ENCODE data around the gene COL9A3.

The COL9A3 gene

GRCh38 chr20:62811320-62811719 is 5.5 kb upstream of the COL9A3 start:
- DNase-seq (ENCODE audit: low spot score): no peak

- no peak for DNase-seq (ENCODE audit: low spot score)
Observed at GRCh38 chr20:62811720-62812119, 5.1 kb upstream of the COL9A3 start.

- DNase-seq (ENCODE audit: low spot score): no peak
Observed at GRCh38 chr20:62812181-62812906, 4.5 kb upstream of the COL9A3 start.

DNA sequence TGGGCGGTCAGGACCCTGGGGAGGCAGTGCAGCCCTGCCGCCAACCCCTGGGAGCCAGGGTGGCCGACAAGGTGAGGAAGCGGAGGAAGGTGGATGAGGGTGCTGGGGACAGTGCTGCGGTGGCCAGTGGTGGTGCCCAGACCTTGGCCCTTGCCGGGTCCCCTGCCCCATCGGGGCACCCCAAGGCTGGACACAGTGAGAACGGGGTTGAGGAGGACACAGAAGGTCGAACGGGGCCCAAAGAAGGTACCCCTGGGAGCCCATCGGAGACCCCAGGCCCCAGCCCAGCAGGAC is 4.0 kb upstream of the COL9A3 start:
- DNase-seq (ENCODE audit: low spot score): no peak

DNA sequence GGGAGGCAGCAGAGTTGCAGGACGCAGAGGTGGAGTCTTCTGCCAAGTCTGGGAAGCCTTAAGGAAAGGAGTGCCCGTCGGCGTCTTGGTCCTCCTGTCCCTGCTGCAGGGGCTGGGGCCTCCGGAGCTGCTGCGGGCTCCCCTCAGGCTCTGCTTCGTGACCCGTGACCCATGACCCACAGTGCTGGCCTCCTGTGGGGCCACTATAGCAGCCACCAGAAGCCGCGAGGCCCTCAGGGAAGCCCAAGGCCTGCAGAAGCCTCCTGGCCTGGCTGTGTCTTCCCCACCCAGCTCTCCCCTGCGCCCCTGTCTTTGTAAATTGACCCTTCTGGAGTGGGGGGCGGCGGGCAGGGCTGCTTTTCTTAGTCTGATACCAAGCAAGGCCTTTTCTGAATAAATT is 3.3 kb upstream of the COL9A3 start:
- no peak for DNase-seq (ENCODE audit: low spot score)

- DNase-seq (ENCODE audit: low spot score): no peak
Observed at GRCh38 chr20:62814060-62814708, 2.7 kb upstream of the COL9A3 start.

DNA sequence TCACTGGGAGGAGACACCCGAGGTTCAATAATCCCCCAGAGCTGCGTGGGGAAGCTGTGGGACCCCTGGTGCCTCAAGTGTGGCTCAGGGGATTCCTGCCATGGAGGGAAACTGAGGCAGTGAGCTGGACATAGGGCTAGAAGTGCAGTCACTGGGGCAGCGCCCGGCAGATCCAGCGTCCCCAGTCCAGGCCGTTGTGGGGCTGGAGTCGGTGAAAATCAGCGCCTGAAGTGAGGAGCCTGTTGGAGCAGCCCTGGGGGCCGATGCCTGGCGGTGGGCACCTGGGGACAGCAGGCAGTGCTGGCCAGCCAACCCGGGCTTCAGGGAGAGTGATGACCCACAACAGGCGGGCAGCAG is 2.2 kb upstream of the COL9A3 start:
- DNase-seq (ENCODE audit: low spot score): no peak

DNA sequence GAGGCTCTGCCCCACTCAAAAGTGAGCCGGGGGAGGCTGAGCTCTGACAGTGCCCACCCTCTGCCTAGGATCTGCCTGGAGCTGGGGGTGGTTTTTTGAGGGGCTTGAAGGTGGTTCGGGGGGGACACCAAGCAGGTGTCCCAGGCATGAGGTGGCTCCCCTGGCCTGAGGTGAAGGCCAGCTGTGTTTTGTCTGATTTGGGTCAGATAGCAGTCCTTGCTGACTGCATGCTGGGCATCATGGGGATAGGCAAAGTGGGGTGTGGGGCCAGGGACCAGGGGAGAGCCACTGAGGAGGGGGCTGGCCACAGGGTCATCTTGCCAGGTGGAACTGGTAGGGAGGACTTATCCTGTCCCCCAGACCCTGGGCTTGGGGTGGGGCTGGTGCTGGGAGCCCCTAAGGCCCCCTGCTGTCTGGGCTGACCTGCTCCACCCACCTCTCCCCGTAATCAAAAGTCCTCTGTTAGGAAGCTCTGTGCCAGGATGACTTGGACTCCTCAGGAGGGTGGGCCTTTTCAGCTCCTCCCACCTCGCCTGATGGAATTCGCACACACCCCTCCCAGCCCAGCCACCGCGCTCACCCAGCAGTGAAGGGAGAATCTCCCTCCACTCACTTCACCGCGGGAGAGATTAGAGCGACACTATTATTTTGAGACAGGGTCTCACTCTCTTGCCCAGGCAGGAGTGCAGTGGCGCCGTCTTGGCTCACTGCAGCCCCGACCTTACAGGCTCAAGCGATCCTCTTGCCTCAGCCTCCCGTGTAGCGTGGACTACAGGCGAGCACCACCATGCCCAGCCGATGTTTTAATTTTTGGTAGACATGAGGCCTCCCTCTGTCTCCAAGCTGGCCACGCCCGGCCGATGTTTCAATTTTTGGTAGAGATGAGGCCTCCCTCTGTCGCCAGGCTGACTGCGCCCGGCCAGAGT is 1.5 kb upstream of the COL9A3 start:
- DNase-seq (ENCODE audit: low spot score): peak; percentile 16

DNA sequence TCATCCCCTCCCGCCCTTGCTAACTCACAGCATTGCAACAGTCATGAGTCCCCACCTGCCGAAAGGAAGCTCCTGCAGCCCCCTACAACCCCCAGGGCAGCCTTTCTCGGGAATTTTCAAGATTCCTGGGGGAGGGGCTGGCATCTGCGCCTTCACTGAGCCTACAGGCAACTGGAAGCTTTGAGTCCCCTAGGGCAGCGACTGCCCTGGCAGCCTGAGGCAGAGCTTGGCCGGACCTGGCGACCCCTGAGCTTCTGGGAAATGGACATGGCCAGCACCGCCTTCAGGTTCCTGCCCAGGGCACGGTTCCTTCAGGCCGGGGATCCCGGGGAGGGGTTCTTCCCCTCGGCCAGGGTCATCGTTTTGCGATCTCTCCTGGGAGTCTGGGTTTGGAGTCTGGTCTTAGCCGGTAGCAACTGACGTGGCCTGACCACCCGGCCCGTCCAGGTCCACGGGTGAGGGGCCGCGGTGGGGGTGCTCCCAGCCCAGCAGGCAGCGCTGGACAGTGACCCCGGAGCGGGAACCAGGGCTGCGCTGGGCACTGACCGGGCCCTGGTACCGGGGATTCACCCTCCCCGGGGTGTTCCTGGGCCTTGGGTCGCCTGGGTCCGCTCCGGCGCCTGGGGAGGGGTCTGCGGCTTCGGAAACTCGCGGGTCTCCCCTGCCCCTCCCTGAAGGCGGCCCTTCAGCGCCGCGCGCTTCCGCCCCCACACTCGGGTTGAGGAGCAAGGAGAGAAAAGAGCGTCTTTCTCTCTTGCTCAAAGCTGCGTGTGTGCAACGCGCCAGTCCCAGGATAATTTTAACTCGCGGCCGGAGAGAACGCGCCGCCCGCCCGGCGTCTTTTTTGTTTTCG is 593 bp upstream of the COL9A3 start:
- DNase-seq (ENCODE audit: low spot score): no peak

DNA sequence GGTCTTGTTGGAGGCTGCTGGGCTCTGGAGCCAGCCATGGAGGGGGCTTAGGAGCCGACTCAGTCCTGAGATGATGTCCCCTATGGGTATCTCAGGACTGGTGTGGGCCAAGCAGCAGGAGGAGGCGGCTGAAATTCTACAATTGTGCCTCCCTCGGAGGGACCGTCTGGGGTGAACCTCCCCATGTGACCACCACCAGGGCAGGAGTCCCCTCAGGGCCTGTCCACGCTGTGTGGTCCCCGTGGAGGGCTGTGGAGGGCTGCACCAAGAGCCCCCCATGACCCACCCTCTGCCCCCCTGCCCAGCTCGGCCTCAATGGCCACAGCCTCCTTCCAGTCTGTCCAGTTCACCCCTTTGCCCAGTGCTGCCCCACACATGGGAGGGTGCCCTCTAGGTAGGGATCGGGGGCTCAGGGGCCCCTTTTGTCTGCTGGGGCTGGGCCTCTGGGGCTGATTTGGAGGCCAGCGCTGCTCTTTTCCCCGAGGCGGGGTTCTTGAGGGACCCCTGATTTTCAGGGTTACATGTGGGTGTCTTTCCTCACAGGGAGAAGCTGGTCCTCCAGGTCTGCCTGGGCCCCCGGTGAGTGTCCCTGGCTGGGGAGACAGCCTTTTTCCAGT is 1.2 kb downstream of the COL9A3 start:
- DNase-seq (ENCODE audit: low spot score): no peak

DNA sequence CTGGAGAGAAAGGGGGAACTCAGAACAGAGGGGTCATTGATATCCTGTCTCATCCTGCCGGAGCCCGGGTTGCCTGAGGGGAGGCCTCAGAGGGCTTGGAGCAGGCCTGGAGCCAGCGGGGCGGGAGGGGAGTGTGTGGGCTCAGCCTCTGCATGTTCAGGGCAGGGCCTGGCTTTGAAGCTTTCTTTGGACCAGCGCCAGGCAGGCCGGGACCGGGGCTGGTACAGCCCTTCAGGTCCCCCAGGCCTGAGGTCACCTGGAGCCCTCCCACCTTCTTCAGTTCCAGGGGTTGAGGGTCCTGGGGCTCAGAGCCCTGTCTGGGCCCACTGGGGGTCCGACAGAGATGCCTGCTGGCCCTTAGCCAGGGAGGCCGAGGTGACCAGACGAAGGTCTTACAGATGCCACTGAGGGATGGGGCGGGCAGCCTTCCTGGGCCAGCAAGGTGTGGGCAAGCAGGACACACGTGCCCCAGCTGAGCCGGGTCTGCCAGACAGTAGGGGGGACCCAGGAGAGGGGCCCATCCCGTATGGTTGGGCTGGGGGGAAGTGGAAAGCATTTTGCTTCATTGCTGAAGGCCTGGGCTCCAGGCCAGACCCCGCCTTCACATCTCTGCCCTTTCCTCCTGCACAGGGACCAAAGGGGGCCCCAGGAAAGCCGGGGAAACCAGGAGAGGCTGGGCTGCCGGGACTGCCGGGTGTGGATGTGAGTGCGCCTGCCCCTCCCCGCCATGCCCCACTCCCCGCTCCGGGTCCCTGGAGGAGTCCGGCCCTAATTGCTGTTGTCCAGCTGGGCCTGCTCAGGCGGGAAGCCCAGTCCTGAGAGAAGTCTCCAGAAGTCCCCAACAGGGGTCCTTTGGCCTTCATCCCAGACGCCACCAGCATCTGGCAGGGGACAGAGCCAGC is 2.0 kb downstream of the COL9A3 start:
- peak; percentile 23 for DNase-seq (ENCODE audit: low spot score)

DNA sequence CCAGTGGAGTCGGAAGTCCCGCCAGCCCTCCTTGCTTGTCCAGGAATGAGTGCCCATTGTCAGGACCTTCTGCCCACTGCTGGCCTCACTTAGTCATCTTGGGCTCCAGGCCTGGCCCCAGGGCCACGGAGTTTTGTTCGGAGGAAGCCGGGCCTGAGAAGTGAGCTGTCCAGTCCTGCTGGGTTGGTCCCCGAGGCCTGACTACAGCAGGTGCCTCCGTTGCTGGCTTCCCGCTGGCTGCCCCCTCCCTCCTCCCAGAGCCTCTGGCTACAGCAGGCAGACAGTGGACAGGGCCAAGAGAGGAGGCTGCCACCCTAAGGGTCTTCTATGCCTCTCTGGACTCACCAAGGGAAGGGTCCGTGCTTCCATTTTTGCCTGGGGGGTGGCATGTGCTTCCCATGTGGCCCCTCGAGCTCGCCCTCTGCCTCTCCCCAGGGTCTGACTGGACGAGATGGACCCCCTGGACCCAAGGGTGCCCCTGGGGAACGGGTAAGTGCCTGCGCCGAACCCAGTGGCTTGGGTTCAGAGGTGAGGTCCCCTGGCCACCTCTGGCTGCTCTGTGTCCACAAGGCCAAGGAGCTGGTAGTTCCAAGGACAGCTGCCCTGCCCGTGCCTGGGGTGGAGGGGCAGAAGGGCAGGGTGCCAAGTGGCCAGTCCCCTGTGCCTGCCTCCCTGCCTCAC is 2.8 kb downstream of the COL9A3 start:
- no peak for DNase-seq (ENCODE audit: low spot score)

GRCh38 chr20:62820208-62820961 is 3.5 kb downstream of the COL9A3 start:
- no peak for DNase-seq (ENCODE audit: low spot score)

DNA sequence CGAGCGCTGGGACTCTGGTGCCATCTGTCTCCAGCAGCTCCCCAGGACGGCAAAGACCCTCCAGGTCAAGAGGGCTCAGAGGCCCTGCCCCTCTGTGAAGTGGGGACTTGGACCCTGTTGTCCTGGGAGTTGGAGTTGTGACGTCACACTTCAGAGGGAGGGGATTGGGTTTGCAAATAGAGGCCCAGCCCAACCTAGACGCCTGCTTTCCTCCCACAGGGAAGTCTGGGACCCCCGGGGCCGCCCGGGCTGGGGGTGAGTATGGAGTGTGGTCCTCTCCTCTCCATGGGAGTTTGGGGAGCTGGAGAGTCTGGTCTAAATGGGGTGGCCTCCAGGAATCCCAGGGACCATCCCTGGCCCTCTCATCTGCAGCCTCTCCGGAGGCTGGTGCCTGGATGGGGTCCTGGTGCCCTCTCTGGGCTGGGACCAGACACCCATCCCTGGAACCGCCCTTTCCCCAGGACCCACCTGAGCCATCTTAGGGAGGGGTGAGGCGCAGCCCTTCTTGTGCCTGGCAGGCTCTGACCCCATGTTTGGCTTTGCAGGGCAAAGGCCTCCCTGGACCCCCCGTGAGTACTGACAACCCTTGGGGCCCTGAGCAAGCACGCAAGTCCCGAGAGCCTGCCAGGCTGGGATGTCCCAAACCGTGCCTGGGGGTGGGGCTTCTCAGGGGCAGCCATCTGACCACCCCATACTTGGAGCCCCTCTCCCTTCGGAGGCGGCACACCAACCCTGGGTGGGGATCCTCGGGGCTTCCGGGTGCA is 4.3 kb downstream of the COL9A3 start:
- DNase-seq (ENCODE audit: low spot score): no peak

GRCh38 chr20:62821726-62822210 is 4.9 kb downstream of the COL9A3 start:
- no peak for DNase-seq (ENCODE audit: low spot score)

GRCh38 chr20:62822239-62822787 is 5.5 kb downstream of the COL9A3 start:
- no peak for DNase-seq (ENCODE audit: low spot score)

DNA sequence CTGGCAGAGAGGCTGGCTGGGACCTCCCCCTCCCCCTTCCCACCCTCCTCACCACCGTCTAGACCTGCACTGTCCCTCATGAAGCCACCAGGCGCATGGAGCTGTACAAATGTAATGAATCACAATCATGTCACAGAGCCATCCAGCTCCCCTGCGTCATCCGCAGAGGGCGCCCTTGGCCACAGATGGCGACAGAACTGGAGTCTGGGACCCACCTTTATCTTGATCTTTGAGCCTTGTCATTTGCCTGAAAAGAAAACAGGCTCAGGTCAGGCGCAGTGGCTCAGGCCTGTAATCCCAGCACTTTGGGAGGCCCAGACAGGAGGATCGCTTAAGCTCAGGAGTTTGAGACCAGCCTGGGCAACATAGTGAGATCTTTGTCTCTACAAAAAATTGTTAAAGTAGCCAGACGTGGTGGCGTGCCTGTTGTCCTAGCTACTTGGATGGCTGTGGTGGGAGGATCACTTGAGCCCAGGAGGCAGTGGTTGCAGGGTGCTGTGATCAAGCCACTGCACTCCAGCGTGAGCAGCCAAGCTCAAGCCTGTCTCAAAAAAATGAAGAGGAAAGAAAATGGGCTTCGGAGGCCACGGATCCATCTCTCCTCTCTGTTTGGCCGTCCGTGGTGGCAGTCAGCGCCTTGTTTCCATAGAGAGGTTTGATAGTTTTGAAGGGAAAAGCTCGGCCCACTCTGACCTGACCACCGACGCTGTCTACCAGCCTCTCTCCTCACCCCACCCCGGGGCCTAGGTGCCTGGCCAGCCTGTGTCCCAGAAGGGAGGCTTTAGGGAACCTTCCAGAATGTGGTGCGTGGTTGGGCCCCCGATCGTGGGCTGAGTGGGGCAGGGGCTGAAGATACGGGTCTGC is 6.2 kb downstream of the COL9A3 start:
- DNase-seq (ENCODE audit: low spot score): peak; percentile 61
